ENCODE data around the gene SKOR2. TPM values are rescaled to one million over a fixed set of nuclear protein-coding genes. Genes with fewer than 3 reads are reported as not detected.

Gene SKOR2, protein sequence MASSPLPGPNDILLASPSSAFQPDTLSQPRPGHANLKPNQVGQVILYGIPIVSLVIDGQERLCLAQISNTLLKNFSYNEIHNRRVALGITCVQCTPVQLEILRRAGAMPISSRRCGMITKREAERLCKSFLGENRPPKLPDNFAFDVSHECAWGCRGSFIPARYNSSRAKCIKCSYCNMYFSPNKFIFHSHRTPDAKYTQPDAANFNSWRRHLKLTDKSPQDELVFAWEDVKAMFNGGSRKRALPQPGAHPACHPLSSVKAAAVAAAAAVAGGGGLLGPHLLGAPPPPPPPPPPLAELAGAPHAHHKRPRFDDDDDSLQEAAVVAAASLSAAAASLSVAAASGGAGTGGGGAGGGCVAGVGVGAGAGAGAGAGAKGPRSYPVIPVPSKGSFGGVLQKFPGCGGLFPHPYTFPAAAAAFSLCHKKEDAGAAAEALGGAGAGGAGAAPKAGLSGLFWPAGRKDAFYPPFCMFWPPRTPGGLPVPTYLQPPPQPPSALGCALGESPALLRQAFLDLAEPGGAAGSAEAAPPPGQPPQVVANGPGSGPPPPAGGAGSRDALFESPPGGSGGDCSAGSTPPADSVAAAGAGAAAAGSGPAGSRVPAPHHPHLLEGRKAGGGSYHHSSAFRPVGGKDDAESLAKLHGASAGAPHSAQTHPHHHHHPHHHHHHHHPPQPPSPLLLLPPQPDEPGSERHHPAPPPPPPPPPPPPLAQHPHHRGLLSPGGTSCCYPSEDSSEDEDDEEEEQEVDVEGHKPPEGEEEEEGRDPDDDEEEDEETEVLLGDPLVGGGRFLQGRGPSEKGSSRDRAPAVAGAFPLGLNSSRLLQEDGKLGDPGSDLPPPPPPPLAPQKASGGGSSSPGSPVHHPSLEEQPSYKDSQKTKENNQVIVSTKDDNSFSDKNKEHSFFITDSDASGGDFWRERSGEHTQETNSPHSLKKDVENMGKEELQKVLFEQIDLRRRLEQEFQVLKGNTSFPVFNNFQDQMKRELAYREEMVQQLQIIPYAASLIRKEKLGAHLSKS
- not detected for total RNA-seq
- total RNA-seq (2013): not detected

- Mint-ChIP-seq H3K27ac (no peak within 1 kb of the TSS), H3K9me3 (no peaks in the 10 kb centered on the region), H3K4me1 (no peaks in the 10 kb centered on the region), H3K36me3 (peaks cover 8% of the 10 kb centered on the region), H3K27me3 (ENCODE audit: low read depth in 2 of 2) (peaks cover 68 to 72% of the 10 kb centered on the region in 2 donors), H3K4me3 (no peak within 1 kb of the TSS)
- TF ChIP-seq CTCF (IDR thresholded peaks at IDR 0.05): no peak
- no peaks in the 10 kb centered on the region for H3K9me3 ChIP-seq (ENCODE audit: control insufficient read depth, insufficient read depth, low read length)
- H3K36me3 ChIP-seq (ENCODE audit: control insufficient read depth, insufficient read depth, low read length): no peaks in the 10 kb centered on the region
- intact Hi-C loops (cut with micrococcal nuclease): no loop called here
- ATAC-seq: no peak
- DNase-seq: peak in 1 of 2 donors; percentile 2
- no peak within 1 kb of the TSS for H3K4me3 ChIP-seq (ENCODE audit: low read length)
- peaks cover 33% of the 10 kb centered on the region for H3K27me3 ChIP-seq (ENCODE audit: control insufficient read depth, insufficient read depth, low read length)
- WGBS (ENCODE audit: insufficient coverage): 6% methylated on average over 55 of the region's 55 CpGs
- H3K4me1 ChIP-seq (ENCODE audit: control insufficient read depth, insufficient read depth, low read length): no peaks in the 10 kb centered on the region
- H3K27ac ChIP-seq (ENCODE audit: low read length): no peak within 1 kb of the TSS
These were observed at the start of gene SKOR2 for GRCh38 chr18:47251289-47252120. Gene SKOR2 (minus strand): TSS chr18:47251660. CDS start chr18:47249183, 2,477 bp downstream.

DNA sequence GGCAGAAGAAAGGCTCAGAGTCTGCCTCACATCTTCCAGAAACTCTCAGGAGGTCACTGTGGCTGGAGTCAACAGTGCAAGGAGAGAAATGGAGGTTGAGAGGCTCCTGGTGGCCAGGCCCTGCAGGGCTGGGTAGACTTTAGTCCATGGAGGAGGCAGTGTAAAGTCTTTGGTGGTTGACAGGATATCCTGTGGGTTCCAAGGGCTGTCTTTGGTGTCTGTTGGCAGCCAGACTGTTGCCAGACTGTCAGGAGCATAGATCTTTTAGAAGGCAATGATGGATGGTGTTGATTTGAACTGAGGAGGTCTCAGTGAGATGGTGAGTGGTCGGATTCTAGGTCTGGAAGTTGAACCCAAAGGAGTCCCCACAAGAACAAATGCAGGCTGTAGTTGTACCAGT lies 45.0 kb upstream of the SKOR2 start:
- intact Hi-C loops (cut with micrococcal nuclease): no loop called here
- Mint-ChIP-seq H3K27me3 (ENCODE audit: low read depth in 2 of 2) (peaks cover 14 to 29% of the 10 kb centered on the region in 2 donors), H3K36me3 (no peaks in the 10 kb centered on the region), H3K9me3 (peaks cover 3 to 12% of the 10 kb centered on the region in 2 donors), H3K4me3 (no peak overlapping the region), H3K4me1 (no peaks in the 10 kb centered on the region), H3K27ac (no peak overlapping the region)
- H3K27ac ChIP-seq (ENCODE audit: low read length): no peak overlapping the region
- H3K9me3 ChIP-seq (ENCODE audit: control insufficient read depth, insufficient read depth, low read length): no peaks in the 10 kb centered on the region
- no peak for TF ChIP-seq CTCF (IDR thresholded peaks at IDR 0.05)
- H3K4me3 ChIP-seq (ENCODE audit: low read length): no peak overlapping the region
- H3K27me3 ChIP-seq (ENCODE audit: control insufficient read depth, insufficient read depth, low read length): no peaks in the 10 kb centered on the region
- DNase-seq: no peak
- H3K36me3 ChIP-seq (ENCODE audit: control insufficient read depth, insufficient read depth, low read length): no peaks in the 10 kb centered on the region
- no peak for ATAC-seq
- WGBS (ENCODE audit: insufficient coverage): 50% methylated on average over 1 of the region's 1 CpG
- no peaks in the 10 kb centered on the region for H3K4me1 ChIP-seq (ENCODE audit: control insufficient read depth, insufficient read depth, low read length)

- no peak for TF ChIP-seq CTCF (IDR thresholded peaks at IDR 0.05)
- Mint-ChIP-seq H3K4me1 (no peaks in the 10 kb centered on the region), H3K27me3 (ENCODE audit: low read depth in 2 of 2) (peaks cover 19 to 39% of the 10 kb centered on the region in 2 donors), H3K4me3 (no peak overlapping the region), H3K27ac (no peak overlapping the region), H3K9me3 (peaks cover 0 to 8% of the 10 kb centered on the region in 2 donors), H3K36me3 (no peaks in the 10 kb centered on the region)
- no peak overlapping the region for H3K4me3 ChIP-seq (ENCODE audit: low read length)
- H3K27ac ChIP-seq (ENCODE audit: low read length): no peak overlapping the region
- H3K27me3 ChIP-seq (ENCODE audit: control insufficient read depth, insufficient read depth, low read length): no peaks in the 10 kb centered on the region
- ATAC-seq (no peak), DNase-seq (no peak)
- intact Hi-C loops (cut with micrococcal nuclease): no loop called here
- H3K36me3 ChIP-seq (ENCODE audit: control insufficient read depth, insufficient read depth, low read length): no peaks in the 10 kb centered on the region
- H3K4me1 ChIP-seq (ENCODE audit: control insufficient read depth, insufficient read depth, low read length): no peaks in the 10 kb centered on the region
- no peaks in the 10 kb centered on the region for H3K9me3 ChIP-seq (ENCODE audit: control insufficient read depth, insufficient read depth, low read length)
- 87% methylated on average over 3 of the region's 3 CpGs for WGBS (ENCODE audit: insufficient coverage)
These were observed 43.3 kb upstream of the SKOR2 start for GRCh38 chr18:47294801-47295200.
